ENCODE data around the gene BIRC6. TPM values are rescaled to one million over a fixed set of nuclear protein-coding genes. Genes with fewer than 3 reads are reported as not detected.

The BIRC6 gene
- total and polyA plus RNA-seq, 3 donors from 2014 or later: 48.9 to 182 (median 177) TPM

GRCh38 chr2:32491346-32491745, 134.5 kb downstream of the BIRC6 start:
- H3K4me1 ChIP-seq: no peaks in the 10 kb centered on the region
- intact Hi-C loops (cut with DNase I; ENCODE audit: low total_unique reads): no loop called here
- H3K36me3 ChIP-seq (ENCODE audit: low read depth, missing control alignments): no peaks in the 10 kb centered on the region
- H3K27ac ChIP-seq: no peak overlapping the region
- 81 to 84% methylated on average over 1 of the region's 1 CpG for WGBS, 2 donors
- TF ChIP-seq POLR2A (IDR thresholded peaks at IDR 0.05) (no peak), CTCF (IDR thresholded peaks at IDR 0.05) (no peak)
- H3K4me3 ChIP-seq: no peak overlapping the region
- H3K9me3 ChIP-seq: no peaks in the 10 kb centered on the region
- DNase-seq: no peak
- H3K27me3 ChIP-seq: no peaks in the 10 kb centered on the region

- no peak for TF ChIP-seq CTCF (IDR thresholded peaks at IDR 0.05)
- no peak for TF ChIP-seq POLR2A (IDR thresholded peaks at IDR 0.05)
- DNase-seq: no peak
- no peaks in the 10 kb centered on the region for H3K9me3 ChIP-seq
- no peak overlapping the region for H3K27ac ChIP-seq
- intact Hi-C loops (cut with DNase I; ENCODE audit: low total_unique reads): no loop called here
- H3K36me3 ChIP-seq (ENCODE audit: low read depth, missing control alignments): no peaks in the 10 kb centered on the region
- WGBS, 2 donors: 89 to 92% methylated on average over 2 of the region's 2 CpGs
- no peaks in the 10 kb centered on the region for H3K27me3 ChIP-seq
- no peaks in the 10 kb centered on the region for H3K4me1 ChIP-seq
- H3K4me3 ChIP-seq: no peak overlapping the region
Observed at GRCh38 chr2:32495139-32495538, 138.3 kb downstream of the BIRC6 start.

GRCh38 chr2:32496662-32497061, 139.8 kb downstream of the BIRC6 start:
- intact Hi-C loops (cut with DNase I; ENCODE audit: low total_unique reads): no loop called here
- H3K9me3 ChIP-seq: no peaks in the 10 kb centered on the region
- no peak for TF ChIP-seq CTCF (IDR thresholded peaks at IDR 0.05)
- no peak for TF ChIP-seq POLR2A (IDR thresholded peaks at IDR 0.05)
- H3K4me3 ChIP-seq: no peak overlapping the region
- WGBS, 2 donors: 71 to 88% methylated on average over 3 of the region's 3 CpGs
- H3K36me3 ChIP-seq (ENCODE audit: low read depth, missing control alignments): no peaks in the 10 kb centered on the region
- no peaks in the 10 kb centered on the region for H3K4me1 ChIP-seq
- H3K27me3 ChIP-seq: no peaks in the 10 kb centered on the region
- no peak for DNase-seq
- no peak overlapping the region for H3K27ac ChIP-seq

DNA sequence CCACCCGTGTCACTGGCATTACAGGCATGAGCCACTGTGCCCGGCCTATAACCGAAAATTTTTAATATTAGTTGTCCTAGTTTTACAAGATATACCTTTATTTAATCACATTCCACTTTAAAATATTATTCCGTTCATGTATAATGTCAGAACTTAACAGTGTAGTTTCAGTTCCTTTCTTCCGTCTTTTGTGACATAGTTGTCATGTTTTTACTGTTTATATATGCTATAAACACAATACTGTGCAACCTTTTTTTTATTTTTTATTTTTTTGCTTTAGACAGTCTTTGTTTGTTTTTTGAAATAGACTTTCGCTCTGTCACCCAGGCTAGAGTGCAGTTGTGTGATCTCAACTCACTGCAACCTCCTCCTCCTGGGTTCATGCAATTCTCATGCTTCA, 141.5 kb downstream of the BIRC6 start:
- DNase-seq: no peak
- H3K27me3 ChIP-seq: no peaks in the 10 kb centered on the region
- intact Hi-C loops (cut with DNase I; ENCODE audit: low total_unique reads): no loop called here
- H3K36me3 ChIP-seq (ENCODE audit: low read depth, missing control alignments): no peaks in the 10 kb centered on the region
- no peaks in the 10 kb centered on the region for H3K9me3 ChIP-seq
- no peak for TF ChIP-seq POLR2A (IDR thresholded peaks at IDR 0.05)
- no peak for TF ChIP-seq CTCF (IDR thresholded peaks at IDR 0.05)
- H3K27ac ChIP-seq: no peak overlapping the region
- H3K4me3 ChIP-seq: no peak overlapping the region
- no peaks in the 10 kb centered on the region for H3K4me1 ChIP-seq
- 94 to 95% methylated on average over 6 of the region's 6 CpGs for WGBS, 2 donors

DNA sequence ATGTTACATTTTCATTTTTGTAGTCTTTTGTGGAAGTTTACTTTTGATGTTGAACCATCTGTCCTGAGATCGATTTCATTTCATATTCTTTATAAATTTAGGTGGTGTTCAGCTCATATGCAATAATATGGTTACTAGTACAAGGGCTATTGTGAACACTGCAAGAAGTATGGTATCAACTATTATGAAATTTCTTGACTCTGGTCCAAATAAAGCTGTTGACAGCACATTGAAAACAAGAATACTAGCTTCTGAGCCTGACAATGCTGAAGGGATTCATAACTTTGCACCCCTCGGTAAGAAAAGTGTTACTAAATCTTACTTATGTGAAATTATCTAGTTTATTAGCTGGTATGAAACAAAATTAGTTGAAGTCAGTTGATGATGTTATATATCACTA, 146.1 kb downstream of the BIRC6 start:
- no peak for DNase-seq
- intact Hi-C loops (cut with DNase I; ENCODE audit: low total_unique reads): no loop called here
- Histone ChIP-seq H3K27ac (no peak overlapping the region), H3K27me3 (no peaks in the 10 kb centered on the region), H3K4me3 (no peak overlapping the region), H3K9me3 (no peaks in the 10 kb centered on the region), H3K36me3 (ENCODE audit: low read depth, missing control alignments) (no peaks in the 10 kb centered on the region), H3K4me1 (no peaks in the 10 kb centered on the region)
- WGBS, 2 donors: 85 to 91% methylated on average over 2 of the region's 2 CpGs
- TF ChIP-seq CTCF (IDR thresholded peaks at IDR 0.05) (no peak), POLR2A (IDR thresholded peaks at IDR 0.05) (no peak)

Data from testis (tissue), 3 donors.